HL-60 (cell line): ENCODE measurements around the gene RNLS.

Source experiments
- GABPA ChIP-seq: IDR thresholded peaks from 2 replicates; pipeline ENCODE4 v1.6.1; 2012; ENCODE audit warnings: low read depth
- POLR2AphosphoS5 ChIP-seq: IDR thresholded peaks from 2 replicates; pipeline ENCODE4 v1.6.1; 2012; ENCODE audit warnings: low read depth
- SPI1 ChIP-seq: IDR thresholded peaks from 2 replicates; pipeline ENCODE4 v1.6.1; 2012; ENCODE audit warnings: low read depth, mild to moderate bottlenecking, borderline replicate concordance
- TF ChIP-seq, protein P1 (sequence below): IDR thresholded peaks from one replicate; pipeline ENCODE4 v1.5.1; 2011; ENCODE audit warnings: low read length, control low read depth, inconsistent platforms; ENCODE audit not compliant: insufficient read depth
- TF ChIP-seq, protein P2 (sequence below): IDR thresholded peaks from 2 replicates; pipeline ENCODE4 v1.6.1; 2012; ENCODE audit warnings: low read depth; ENCODE audit not compliant: insufficient replicate concordance

DNA sequence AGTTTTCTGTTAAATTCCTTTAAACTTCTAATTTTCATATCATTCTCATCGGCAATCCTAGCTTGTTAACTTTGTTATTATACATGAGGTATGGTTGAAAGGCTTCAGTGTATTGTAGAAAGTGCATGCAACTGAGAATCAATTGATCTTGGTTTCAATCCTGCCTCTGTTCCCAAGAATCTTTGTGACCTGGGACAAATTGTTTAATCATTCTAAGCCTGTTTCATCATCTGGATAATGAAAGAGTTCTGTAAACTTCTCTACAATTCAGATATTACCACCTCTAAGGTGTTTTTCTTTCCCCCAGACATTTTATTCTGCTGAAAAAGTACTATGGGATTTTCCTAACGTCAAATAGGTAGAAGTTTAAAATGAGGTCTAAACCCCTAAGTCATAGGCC is 179.0 kb downstream of the RNLS start:
- TF ChIP-seq, protein P1, sequence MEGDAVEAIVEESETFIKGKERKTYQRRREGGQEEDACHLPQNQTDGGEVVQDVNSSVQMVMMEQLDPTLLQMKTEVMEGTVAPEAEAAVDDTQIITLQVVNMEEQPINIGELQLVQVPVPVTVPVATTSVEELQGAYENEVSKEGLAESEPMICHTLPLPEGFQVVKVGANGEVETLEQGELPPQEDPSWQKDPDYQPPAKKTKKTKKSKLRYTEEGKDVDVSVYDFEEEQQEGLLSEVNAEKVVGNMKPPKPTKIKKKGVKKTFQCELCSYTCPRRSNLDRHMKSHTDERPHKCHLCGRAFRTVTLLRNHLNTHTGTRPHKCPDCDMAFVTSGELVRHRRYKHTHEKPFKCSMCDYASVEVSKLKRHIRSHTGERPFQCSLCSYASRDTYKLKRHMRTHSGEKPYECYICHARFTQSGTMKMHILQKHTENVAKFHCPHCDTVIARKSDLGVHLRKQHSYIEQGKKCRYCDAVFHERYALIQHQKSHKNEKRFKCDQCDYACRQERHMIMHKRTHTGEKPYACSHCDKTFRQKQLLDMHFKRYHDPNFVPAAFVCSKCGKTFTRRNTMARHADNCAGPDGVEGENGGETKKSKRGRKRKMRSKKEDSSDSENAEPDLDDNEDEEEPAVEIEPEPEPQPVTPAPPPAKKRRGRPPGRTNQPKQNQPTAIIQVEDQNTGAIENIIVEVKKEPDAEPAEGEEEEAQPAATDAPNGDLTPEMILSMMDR: no peak
- TF ChIP-seq POLR2AphosphoS5 (no peak), GABPA (no peak), SPI1 (no peak)
- TF ChIP-seq, protein P2, sequence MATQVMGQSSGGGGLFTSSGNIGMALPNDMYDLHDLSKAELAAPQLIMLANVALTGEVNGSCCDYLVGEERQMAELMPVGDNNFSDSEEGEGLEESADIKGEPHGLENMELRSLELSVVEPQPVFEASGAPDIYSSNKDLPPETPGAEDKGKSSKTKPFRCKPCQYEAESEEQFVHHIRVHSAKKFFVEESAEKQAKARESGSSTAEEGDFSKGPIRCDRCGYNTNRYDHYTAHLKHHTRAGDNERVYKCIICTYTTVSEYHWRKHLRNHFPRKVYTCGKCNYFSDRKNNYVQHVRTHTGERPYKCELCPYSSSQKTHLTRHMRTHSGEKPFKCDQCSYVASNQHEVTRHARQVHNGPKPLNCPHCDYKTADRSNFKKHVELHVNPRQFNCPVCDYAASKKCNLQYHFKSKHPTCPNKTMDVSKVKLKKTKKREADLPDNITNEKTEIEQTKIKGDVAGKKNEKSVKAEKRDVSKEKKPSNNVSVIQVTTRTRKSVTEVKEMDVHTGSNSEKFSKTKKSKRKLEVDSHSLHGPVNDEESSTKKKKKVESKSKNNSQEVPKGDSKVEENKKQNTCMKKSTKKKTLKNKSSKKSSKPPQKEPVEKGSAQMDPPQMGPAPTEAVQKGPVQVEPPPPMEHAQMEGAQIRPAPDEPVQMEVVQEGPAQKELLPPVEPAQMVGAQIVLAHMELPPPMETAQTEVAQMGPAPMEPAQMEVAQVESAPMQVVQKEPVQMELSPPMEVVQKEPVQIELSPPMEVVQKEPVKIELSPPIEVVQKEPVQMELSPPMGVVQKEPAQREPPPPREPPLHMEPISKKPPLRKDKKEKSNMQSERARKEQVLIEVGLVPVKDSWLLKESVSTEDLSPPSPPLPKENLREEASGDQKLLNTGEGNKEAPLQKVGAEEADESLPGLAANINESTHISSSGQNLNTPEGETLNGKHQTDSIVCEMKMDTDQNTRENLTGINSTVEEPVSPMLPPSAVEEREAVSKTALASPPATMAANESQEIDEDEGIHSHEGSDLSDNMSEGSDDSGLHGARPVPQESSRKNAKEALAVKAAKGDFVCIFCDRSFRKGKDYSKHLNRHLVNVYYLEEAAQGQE: no peak
